GM12878 (cell line): ENCODE data around the gene BTBD7. TPM values are rescaled to one million over a fixed set of nuclear protein-coding genes. Genes with fewer than 3 reads are reported as not detected.

Experiments used
- ATAC-seq: fragments of 200-7000 bp; cut with Tn5 transposase; 3 replicates; pipeline ENCODE4 v1.9.1; 2020; ENCODE audit warnings: mild to moderate bottlenecking, moderate library complexity
- BruUV-seq: library from RNA; stranded (reverse); fragments of 400-500 nt; replicated peaks from 2 replicates; lab custom pipeline; 2021; lab: Mats Ljungman, UMichigan
- CTCF ChIA-PET: fragments of 300-600 bp; sonication (Branson Sonifier 250); formaldehyde crosslinking; extraction: SDS; loops from one replicate; lab custom pipeline; 2021; ENCODE audit warnings: inconsistent platforms; lab: Yijun Ruan, JAX
- POLR2A ChIA-PET: fragments of 350-600 bp; formaldehyde crosslinking; extraction: SDS; loops from one replicate; lab custom pipeline; 2021; ENCODE audit warnings: inconsistent platforms; lab: Charles Lee
- RAD21 ChIA-PET: fragments of 300-600 bp; sonication (Branson Sonifier 250); formaldehyde crosslinking; loops from one replicate; lab custom pipeline; 2023; ENCODE audit warnings: antibody characterized with exemption; ENCODE audit not compliant: unreplicated experiment; lab: Charles Lee
- SMC1A ChIA-PET: fragments of 300-600 bp; sonication (Branson Sonifier 250); formaldehyde crosslinking; loops from one replicate; lab custom pipeline; 2023; ENCODE audit not compliant: unreplicated experiment, uncharacterized antibody; lab: Charles Lee
- DNase-seq: peaks from one replicate; pipeline ENCODE4 v3.0.0-alpha.2; 2011; ENCODE audit warnings: low read depth, low spot score
- FAIRE-seq: peaks from 3 replicates; lab custom pipeline; 2011; peaks lifted over from hg19 to GRCh38; lab: Jason Lieb, UNC
- H2AFZ ChIP-seq: 2 replicates; pipeline ENCODE4 v1.6.0; 2011; ENCODE audit warnings: low read depth, low read length, control low read depth; ENCODE audit not compliant: control insufficient read depth
- H3K27ac ChIP-seq: 2 replicates; pipeline ENCODE4 v1.5.1; 2011; ENCODE audit warnings: control low read depth; ENCODE audit not compliant: control insufficient read depth, insufficient read depth
- H3K27me3 ChIP-seq, 2 experiments: replicated peaks in 1 of 2; 2 replicates each; pipeline versions ENCODE4 v1.6.0 to v1.6.1; 2011; ENCODE audit warnings: low read length in 1 of 2; ENCODE audit not compliant: control insufficient read depth in 2 of 2, insufficient read depth in 2 of 2
- H3K36me3 ChIP-seq, 2 experiments: 2 replicates each; pipeline ENCODE4 v1.5.1; 2011; ENCODE audit warnings: low read length in 1 of 2; ENCODE audit not compliant: control insufficient read depth in 2 of 2, insufficient read depth in 2 of 2
- H3K4me1 ChIP-seq: 2 replicates; pipeline ENCODE4 v1.6.1; 2011; ENCODE audit warnings: mild to moderate bottlenecking, low read length, moderate library complexity, mixed read lengths; ENCODE audit not compliant: control insufficient read depth, insufficient read depth
- H3K4me2 ChIP-seq: 2 replicates; pipeline ENCODE4 v1.6.0; 2011; ENCODE audit warnings: control low read depth; ENCODE audit not compliant: control insufficient read depth, insufficient read depth
- H3K4me3 ChIP-seq: fragments of 200-600 bp; sonication (generic); 2 replicates; pipeline ENCODE4 v1.5.1; 2016
- H3K79me2 ChIP-seq: 2 replicates; pipeline ENCODE4 v1.6.0; 2011; ENCODE audit warnings: low read length; ENCODE audit not compliant: control insufficient read depth, insufficient read depth
- H3K9ac ChIP-seq: 2 replicates; pipeline ENCODE4 v1.8.0; 2011; ENCODE audit warnings: low read length, control low read depth, mixed read lengths; ENCODE audit not compliant: control insufficient read depth, insufficient read depth
- H3K9me3 ChIP-seq: replicated peaks from 3 replicates; pipeline ENCODE4 v1.5.1; 2011; ENCODE audit warnings: mild to moderate bottlenecking, low read length; ENCODE audit not compliant: control insufficient read depth, insufficient read depth
- H4K20me1 ChIP-seq: 2 replicates; pipeline ENCODE4 v1.6.0; 2011; ENCODE audit not compliant: control insufficient read depth, insufficient read depth
- CHD1 ChIP-seq: IDR thresholded peaks from 2 replicates; pipeline ENCODE4 v1.6.1; 2012; ENCODE audit warnings: low read depth, low read length, improper control_type of control experiment
- ESRRA ChIP-seq: IDR thresholded peaks from 2 replicates; pipeline ENCODE4 v1.6.1; 2012; ENCODE audit warnings: mild to moderate bottlenecking, low read length, improper control_type of control experiment
- GATAD2B ChIP-seq: fragments of 450-650 bp; conservative IDR thresholded peaks from 2 replicates; pipeline ENCODE4 v1.6.1; 2017; ENCODE audit warnings: low read depth, mild to moderate bottlenecking, moderate library complexity
- HCFC1 ChIP-seq: fragments of 150-350 bp; IDR thresholded peaks from 2 replicates; pipeline ENCODE4 v1.6.1; 2014; ENCODE audit warnings: low read length
- IRF5 ChIP-seq: fragments of 450-650 bp; IDR thresholded peaks from 2 replicates; pipeline ENCODE4 v1.6.1; 2017; ENCODE audit warnings: borderline replicate concordance
- MEF2A ChIP-seq: IDR thresholded peaks from 2 replicates; pipeline ENCODE4 v1.6.1; 2011; ENCODE audit warnings: low read depth, mild to moderate bottlenecking, low read length, moderate library complexity; ENCODE audit not compliant: insufficient read depth
- MLLT1 ChIP-seq: fragments of 450-650 bp; IDR thresholded peaks from 2 replicates; pipeline ENCODE4 v1.6.1; 2016; ENCODE audit warnings: mild to moderate bottlenecking
- MXI1 ChIP-seq: fragments of 150-350 bp; IDR thresholded peaks from 2 replicates; pipeline ENCODE4 v1.6.1; 2011; ENCODE audit warnings: low read depth, mild to moderate bottlenecking, inconsistent platforms, low read length, improper control_type of control experiment
- RCOR1 ChIP-seq: conservative IDR thresholded peaks from 2 replicates; pipeline ENCODE4 v1.6.1; 2012; ENCODE audit warnings: low read depth, low read length, improper control_type of control experiment
- SIX5 ChIP-seq: IDR thresholded peaks from 2 replicates; pipeline ENCODE4 v1.6.1; 2011; ENCODE audit warnings: mild to moderate bottlenecking, low read depth, low read length, moderate library complexity; ENCODE audit not compliant: severe bottlenecking
- ZBTB11 ChIP-seq: fragments of 450-650 bp; formaldehyde crosslinking; IDR thresholded peaks from 2 replicates; pipeline ENCODE4 v1.5.0; 2022; ENCODE audit warnings: mild to moderate bottlenecking, missing genetic modification characterization
- ZNF207 ChIP-seq: fragments of 450-650 bp; IDR thresholded peaks from 2 replicates; pipeline ENCODE4 v1.6.1; 2014; ENCODE audit warnings: antibody characterized with exemption, mild to moderate bottlenecking, borderline replicate concordance
- WGBS: methylation state at CpG from one replicate; pipeline ENCODE4 v1.1.6; 2016; ENCODE audit warnings: low lambda C conversion rate; ENCODE audit not compliant: insufficient replicate concordance, insufficient coverage; ENCODE audit errors: missing lambda C conversion rate; 5-methylcytosine and 5-hydroxymethylcytosine counted together
- in situ Hi-C: fragments of 300-500 bp; cut with MboI; formaldehyde crosslinking; loops from 9 replicates; pipeline ENCODE4 v1.14.3; 2018; ENCODE audit warnings: mixed read lengths
- intact Hi-C: fragments of 100-400 bp; cut with micrococcal nuclease; formaldehyde crosslinking; loops from one replicate; pipeline ENCODE4 v1.14.2; 2022; ENCODE audit not compliant: unreplicated experiment
- polyA plus RNA-seq, 11 experiments: library from polyadenylated mRNA; depleted of rRNA in 4 of 11; unstranded in 6 of 11; stranded (reverse) in 5 of 11; fragments of >200 nt; fragmentation: Nextera tagmentation in 4 of 11; fragmentation: Illumina TruSeq in 1 of 11; extraction: Ambion mirVana in 4 of 11; extraction: Trizol in 1 of 11; gene quantifications; 1 replicate in 1 of 11; 2 replicates in 10 of 11; pipeline versions ENCODE4 v1.2.1 to v1.2.3, GENCODE V29; 2011 to 2016; ENCODE audit warnings: inconsistent platforms in 2 of 11, missing spikeins in 2 of 11, low read depth in 1 of 11
- total RNA-seq, 4 experiments: library from RNA; depleted of rRNA in 3 of 4; stranded (reverse); fragments of >200 nt in 3 of 4; fragmentation: Illumina TruSeq in 1 of 4; extraction: Trizol in 1 of 4; gene quantifications; 2 replicates each; pipeline versions ENCODE4 v1.2.1 to v1.2.3, GENCODE V29; 2013 to 2021
- TF ChIP-seq, protein P1 (sequence below): fragments of 450-650 bp; formaldehyde crosslinking; IDR thresholded peaks from 2 replicates; pipeline ENCODE4 v1.4.0; 2022; ENCODE audit warnings: mild to moderate bottlenecking, moderate library complexity

Gene BTBD7
- total and polyA plus RNA-seq, 10 of the 15 experiments (the other 5 are each of a cell fraction or from before 2014, with no cell fraction given): 3.6 to 17.0 (median 9.6) TPM

- no peak for TF ChIP-seq GATAD2B
- TF ChIP-seq, all 136 proteins: peak for 0
These were observed 33.0 kb downstream of the BTBD7 start (continued) for GRCh38 chr14:93299866-93300265.

GRCh38 chr14:93299416-93299815, 33.4 kb downstream of the BTBD7 start:
- Histone ChIP-seq H3K79me2 (peaks cover 25% of the 10 kb centered on the region), H4K20me1 (peaks cover 5% of the 10 kb centered on the region; the same call in 1 of the 2 replicates), H3K4me1 (no peaks in the 10 kb centered on the region), H3K27ac (no peak overlapping the region), H3K36me3 (peaks cover 0 to 2% of the 10 kb centered on the region in 2 experiments; a peak in 2 of 4 replicates), H3K4me2 (no peak overlapping the region), H3K4me3 (no peak overlapping the region), H3K9me3 (no peaks in the 10 kb centered on the region), H2AFZ (no peak overlapping the region), H3K9ac (no peak overlapping the region), H3K27me3 (no peaks in the 10 kb centered on the region)
- ChIA-PET CTCF (interaction anchor here (0.6 kb wide), 1 partner anchor 182 kb away, joined by 3 read pairs; no protein-coding TSS in a partner anchor), SMC1A (interaction anchor here (1.1 to 2.1 kb wide), 4 partner anchors 13 to 19 kb away, joined by 3 to 15 read pairs (median 6); no protein-coding TSS in a partner anchor), RAD21 (no interaction called here), POLR2A (interaction anchor here (0.5 kb wide), 1 partner anchor 8 kb away, joined by 3 read pairs; no protein-coding TSS in a partner anchor)
- no TSS peak for BruUV-seq
- whole genome bisulfite sequencing: 81% methylated on average over 3 of the region's 3 CpGs
- FAIRE-seq (no peak), ATAC-seq (no peak), DNase-seq (no peak)
- intact Hi-C loops: no loop called here
- in situ Hi-C loops: no loop called here
- TF ChIP-seq MXI1 (no peak), HCFC1 (no peak), ZBTB11 (CRISPR knock-in tag) (no peak), IRF5 (no peak), ESRRA (no peak), SIX5 (no peak), MLLT1 (no peak), ZNF207 (no peak), RCOR1 (no peak), CHD1 (no peak), MEF2A (no peak)
- TF ChIP-seq, protein P1, sequence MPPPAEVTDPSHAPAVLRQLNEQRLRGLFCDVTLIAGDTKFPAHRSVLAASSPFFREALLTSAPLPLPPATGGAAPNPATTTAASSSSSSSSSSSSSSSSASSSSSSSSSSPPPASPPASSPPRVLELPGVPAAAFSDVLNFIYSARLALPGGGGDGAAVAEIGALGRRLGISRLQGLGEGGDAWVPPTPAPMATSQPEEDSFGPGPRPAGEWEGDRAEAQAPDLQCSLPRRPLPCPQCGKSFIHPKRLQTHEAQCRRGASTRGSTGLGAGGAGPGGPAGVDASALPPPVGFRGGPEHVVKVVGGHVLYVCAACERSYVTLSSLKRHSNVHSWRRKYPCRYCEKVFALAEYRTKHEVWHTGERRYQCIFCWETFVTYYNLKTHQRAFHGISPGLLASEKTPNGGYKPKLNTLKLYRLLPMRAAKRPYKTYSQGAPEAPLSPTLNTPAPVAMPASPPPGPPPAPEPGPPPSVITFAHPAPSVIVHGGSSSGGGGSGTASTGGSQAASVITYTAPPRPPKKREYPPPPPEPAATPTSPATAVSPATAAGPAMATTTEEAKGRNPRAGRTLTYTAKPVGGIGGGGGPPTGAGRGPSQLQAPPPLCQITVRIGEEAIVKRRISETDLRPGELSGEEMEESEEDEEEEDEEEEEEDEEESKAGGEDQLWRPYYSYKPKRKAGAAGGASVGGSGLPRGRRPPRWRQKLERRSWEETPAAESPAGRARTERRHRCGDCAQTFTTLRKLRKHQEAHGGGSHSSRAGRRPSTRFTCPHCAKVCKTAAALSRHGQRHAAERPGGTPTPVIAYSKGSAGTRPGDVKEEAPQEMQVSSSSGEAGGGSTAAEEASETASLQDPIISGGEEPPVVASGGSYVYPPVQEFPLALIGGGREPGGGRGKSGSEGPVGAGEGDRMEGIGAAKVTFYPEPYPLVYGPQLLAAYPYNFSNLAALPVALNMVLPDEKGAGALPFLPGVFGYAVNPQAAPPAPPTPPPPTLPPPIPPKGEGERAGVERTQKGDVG: no peak
